GM23338 (cell line): Measurements from ENCODE around the gene CAD. TPM values are rescaled to one million over a fixed set of nuclear protein-coding genes. Genes with fewer than 3 reads are reported as not detected.

Experiments used
- ATAC-seq: fragments of 200-7000 bp; cut with Tn5 transposase; 3 replicates; pipeline ENCODE4 v1.9.1; 2020
- DNase-seq: peaks from one replicate; pipeline ENCODE4 v3.0.0-alpha.2; 2015; ENCODE audit warnings: low spot score
- H2AFZ ChIP-seq: fragments of 200-600 bp; sonication (generic); 2 replicates; pipeline ENCODE4 v1.8.0; 2016; ENCODE audit warnings: antibody characterized with exemption, mild to moderate bottlenecking, moderate library complexity
- H3F3A ChIP-seq: fragments of 200-600 bp; sonication (generic); replicated peaks from 2 replicates; pipeline ENCODE4 v1.8.0; 2017; ENCODE audit warnings: antibody characterized with exemption, mixed run types, low read depth
- H3K27ac ChIP-seq: fragments of 200-600 bp; sonication (generic); 2 replicates; pipeline ENCODE4 v1.6.1; 2016; ENCODE audit warnings: low read depth
- H3K27me3 ChIP-seq: fragments of 200-600 bp; sonication (generic); 2 replicates; pipeline ENCODE4 v1.8.0; 2016; ENCODE audit warnings: mild to moderate bottlenecking, mixed run types, moderate library complexity; ENCODE audit not compliant: insufficient read depth
- H3K36me3 ChIP-seq: fragments of 200-600 bp; sonication (generic); 2 replicates; pipeline ENCODE4 v1.8.0; 2016; ENCODE audit warnings: mild to moderate bottlenecking; ENCODE audit not compliant: insufficient read depth
- H3K4me1 ChIP-seq: fragments of 200-600 bp; sonication (generic); 2 replicates; pipeline ENCODE4 v1.8.0; 2016; ENCODE audit warnings: mild to moderate bottlenecking, moderate library complexity; ENCODE audit not compliant: insufficient read depth
- H3K4me2 ChIP-seq: fragments of 200-600 bp; sonication (generic); 2 replicates; pipeline ENCODE4 v1.7.1; 2017; ENCODE audit warnings: mixed run types
- H3K4me3 ChIP-seq: fragments of 200-600 bp; sonication (generic); 2 replicates; pipeline ENCODE4 v1.6.1; 2016; ENCODE audit warnings: mixed run types
- H3K79me2 ChIP-seq: fragments of 200-600 bp; sonication (generic); replicated peaks from 2 replicates; pipeline ENCODE4 v1.8.0; 2017; ENCODE audit warnings: mild to moderate bottlenecking; ENCODE audit not compliant: insufficient read depth
- H3K9me2 ChIP-seq: fragments of 200-600 bp; sonication (generic); 2 replicates; pipeline ENCODE4 v1.8.0; 2017; ENCODE audit not compliant: insufficient read depth
- H4K20me1 ChIP-seq: fragments of 200-600 bp; sonication (generic); replicated peaks from 2 replicates; pipeline ENCODE4 v1.8.0; 2017; ENCODE audit warnings: mild to moderate bottlenecking; ENCODE audit not compliant: insufficient read depth
- H3K27ac Mint-ChIP-seq: 2 replicates; pipeline ENCODE4 v1.8.0; 2020; ENCODE audit warnings: inconsistent platforms, mild to moderate bottlenecking, moderate library complexity, mixed read lengths
- H3K27me3 Mint-ChIP-seq: 3 replicates; pipeline ENCODE4 v1.8.0; 2022; ENCODE audit warnings: low read depth, mild to moderate bottlenecking, moderate library complexity, mixed read lengths, inconsistent platforms; ENCODE audit not compliant: insufficient read depth, poor library complexity
- H3K36me3 Mint-ChIP-seq: 3 replicates; pipeline ENCODE4 v1.8.0; 2021; ENCODE audit warnings: low read depth, mild to moderate bottlenecking, inconsistent platforms, moderate library complexity, mixed read lengths
- H3K4me1 Mint-ChIP-seq: 3 replicates; pipeline ENCODE4 v1.8.0; 2020; ENCODE audit warnings: mild to moderate bottlenecking, inconsistent platforms, mixed read lengths
- H3K4me3 Mint-ChIP-seq: 3 replicates; pipeline ENCODE4 v1.8.0; 2021; ENCODE audit warnings: moderate library complexity, mild to moderate bottlenecking, inconsistent platforms, mixed read lengths
- H3K9me3 Mint-ChIP-seq: 3 replicates; pipeline ENCODE4 v1.8.0; 2020; ENCODE audit warnings: moderate library complexity, mild to moderate bottlenecking, inconsistent platforms, mixed read lengths
- EZH2 ChIP-seq: fragments of 200-600 bp; sonication (generic); IDR thresholded peaks from one replicate; pipeline ENCODE4 v1.8.0; 2017; ENCODE audit warnings: antibody characterized with exemption, mild to moderate bottlenecking, low read depth; ENCODE audit not compliant: unreplicated experiment
- EZH2phosphoT487 ChIP-seq: fragments of 200-600 bp; sonication (generic); IDR thresholded peaks from one replicate; pipeline ENCODE4 v1.8.1; 2018; ENCODE audit warnings: antibody characterized with exemption; ENCODE audit not compliant: unreplicated experiment
- JUNB ChIP-seq: IDR thresholded peaks from one replicate; pipeline ENCODE4 v1.6.1; 2016; ENCODE audit warnings: antibody characterized with exemption; ENCODE audit not compliant: unreplicated experiment
- NANOG ChIP-seq: IDR thresholded peaks from 2 replicates; pipeline ENCODE4 v1.6.1; 2016; ENCODE audit warnings: antibody characterized with exemption, borderline replicate concordance
- POLR2AphosphoS5 ChIP-seq: IDR thresholded peaks from 2 replicates; pipeline ENCODE4 v1.6.1; 2016; ENCODE audit warnings: antibody characterized with exemption, low read depth
- REST ChIP-seq: IDR thresholded peaks from one replicate; pipeline ENCODE4 v1.6.1; 2018; ENCODE audit warnings: antibody characterized with exemption; ENCODE audit not compliant: unreplicated experiment
- polyA plus RNA-seq: library from polyadenylated mRNA; unstranded; fragments of >200 nt; fragmentation: Nextera tagmentation; extraction: Ambion mirVana; gene quantifications from 2 replicates; pipeline ENCODE4 v1.2.1, GENCODE V29; 2016
- total RNA-seq: library from RNA; depleted of rRNA; stranded (reverse); fragments of >200 nt; shearing (Covaris generic); gene quantifications from 2 replicates; pipeline ENCODE4 v1.2.3, GENCODE V29; 2014
- TF ChIP-seq, protein P1 (sequence below): fragments of 250-450 bp; sonication (Bioruptor Pico); IDR thresholded peaks from 2 replicates; pipeline ENCODE4 v1.5.0; 2020; ENCODE audit warnings: mild to moderate bottlenecking, moderate library complexity

Gene CAD
- total and polyA plus RNA-seq, 2 experiments from 2014 or later = 38.1 to 147 TPM

DNA sequence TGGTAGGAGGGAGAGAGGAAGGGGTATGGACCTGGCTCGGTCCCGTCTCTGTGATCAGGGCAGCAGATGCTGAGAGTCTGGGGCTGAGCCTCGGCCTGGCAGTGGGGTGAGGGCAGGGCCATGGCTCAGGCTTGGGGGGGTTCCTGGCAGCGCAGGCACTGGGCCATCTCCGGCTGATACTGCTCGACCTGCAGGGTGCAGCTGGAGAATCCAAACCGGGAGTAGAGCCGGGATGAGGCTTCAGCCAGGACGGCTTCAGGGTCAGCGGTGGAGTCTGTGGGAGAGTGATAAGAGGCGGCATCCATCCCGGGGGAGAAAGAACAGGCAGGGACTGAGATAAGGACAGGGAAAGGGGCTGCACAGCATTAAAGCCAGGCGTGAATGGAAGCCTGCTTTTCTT is 38.0 kb downstream of the CAD start:
- no peak for ATAC-seq
- Mint-ChIP-seq H3K9me3 (no peaks in the 10 kb centered on the region), H3K36me3 (no peaks in the 10 kb centered on the region; the same call in 2 of the 3 replicates), H3K27me3 (peaks cover 19% of the 10 kb centered on the region), H3K4me1 (peaks cover 18% of the 10 kb centered on the region), H3K27ac (no peak overlapping the region), H3K4me3 (no peak overlapping the region; the same call in 2 of the 3 replicates)
- no peak overlapping the region for H3K4me3 ChIP-seq
- H3K9me2 ChIP-seq = no peaks in the 10 kb centered on the region
- H3K4me1 ChIP-seq = peaks cover 10% of the 10 kb centered on the region
- H3F3A ChIP-seq = 0 out of 2 replicates have a peak, but pooled peaks cover 5% of the 10 kb centered on the region
- no peaks in the 10 kb centered on the region for H3K79me2 ChIP-seq
- H2AFZ ChIP-seq = no peak overlapping the region
- no peak overlapping the region for H3K4me2 ChIP-seq
- H3K27ac ChIP-seq = no peak overlapping the region
- TF ChIP-seq REST (no peak), NANOG (no peak), EZH2phosphoT487 (no peak)
- no peak for DNase-seq
- H3K27me3 ChIP-seq = peaks cover 19% of the 10 kb centered on the region
- no peaks in the 10 kb centered on the region for H3K36me3 ChIP-seq
- no peaks in the 10 kb centered on the region; the same call in 1 of the 2 replicates for H4K20me1 ChIP-seq

- peaks cover 20% of the 10 kb centered on the region for H3K27me3 ChIP-seq
- Mint-ChIP-seq H3K4me3 (no peak overlapping the region; the same call in 2 of the 3 replicates), H3K27ac (no peak overlapping the region), H3K4me1 (peaks cover 15% of the 10 kb centered on the region), H3K27me3 (peaks cover 20% of the 10 kb centered on the region), H3K36me3 (no peaks in the 10 kb centered on the region; the same call in 2 of the 3 replicates), H3K9me3 (no peaks in the 10 kb centered on the region)
- H3K4me1 ChIP-seq = peaks cover 7% of the 10 kb centered on the region
- no peaks in the 10 kb centered on the region for H3K79me2 ChIP-seq
- no peak overlapping the region for H3K27ac ChIP-seq
- no peaks in the 10 kb centered on the region for H3K9me2 ChIP-seq
- no peak for ATAC-seq
- no peak for DNase-seq
- H3K4me3 ChIP-seq = no peak overlapping the region
- H2AFZ ChIP-seq = no peak overlapping the region
- H3K4me2 ChIP-seq = no peak overlapping the region
- no peaks in the 10 kb centered on the region; the same call in 1 of the 2 replicates for H4K20me1 ChIP-seq
- H3F3A ChIP-seq = 0 out of 2 replicates have a peak, but pooled peaks cover 5% of the 10 kb centered on the region
- H3K36me3 ChIP-seq = no peaks in the 10 kb centered on the region
- TF ChIP-seq REST (no peak), JUNB (no peak), EZH2phosphoT487 (no peak), NANOG (no peak), POLR2AphosphoS5 (no peak), EZH2 (no peak)
- TF ChIP-seq, protein P1, sequence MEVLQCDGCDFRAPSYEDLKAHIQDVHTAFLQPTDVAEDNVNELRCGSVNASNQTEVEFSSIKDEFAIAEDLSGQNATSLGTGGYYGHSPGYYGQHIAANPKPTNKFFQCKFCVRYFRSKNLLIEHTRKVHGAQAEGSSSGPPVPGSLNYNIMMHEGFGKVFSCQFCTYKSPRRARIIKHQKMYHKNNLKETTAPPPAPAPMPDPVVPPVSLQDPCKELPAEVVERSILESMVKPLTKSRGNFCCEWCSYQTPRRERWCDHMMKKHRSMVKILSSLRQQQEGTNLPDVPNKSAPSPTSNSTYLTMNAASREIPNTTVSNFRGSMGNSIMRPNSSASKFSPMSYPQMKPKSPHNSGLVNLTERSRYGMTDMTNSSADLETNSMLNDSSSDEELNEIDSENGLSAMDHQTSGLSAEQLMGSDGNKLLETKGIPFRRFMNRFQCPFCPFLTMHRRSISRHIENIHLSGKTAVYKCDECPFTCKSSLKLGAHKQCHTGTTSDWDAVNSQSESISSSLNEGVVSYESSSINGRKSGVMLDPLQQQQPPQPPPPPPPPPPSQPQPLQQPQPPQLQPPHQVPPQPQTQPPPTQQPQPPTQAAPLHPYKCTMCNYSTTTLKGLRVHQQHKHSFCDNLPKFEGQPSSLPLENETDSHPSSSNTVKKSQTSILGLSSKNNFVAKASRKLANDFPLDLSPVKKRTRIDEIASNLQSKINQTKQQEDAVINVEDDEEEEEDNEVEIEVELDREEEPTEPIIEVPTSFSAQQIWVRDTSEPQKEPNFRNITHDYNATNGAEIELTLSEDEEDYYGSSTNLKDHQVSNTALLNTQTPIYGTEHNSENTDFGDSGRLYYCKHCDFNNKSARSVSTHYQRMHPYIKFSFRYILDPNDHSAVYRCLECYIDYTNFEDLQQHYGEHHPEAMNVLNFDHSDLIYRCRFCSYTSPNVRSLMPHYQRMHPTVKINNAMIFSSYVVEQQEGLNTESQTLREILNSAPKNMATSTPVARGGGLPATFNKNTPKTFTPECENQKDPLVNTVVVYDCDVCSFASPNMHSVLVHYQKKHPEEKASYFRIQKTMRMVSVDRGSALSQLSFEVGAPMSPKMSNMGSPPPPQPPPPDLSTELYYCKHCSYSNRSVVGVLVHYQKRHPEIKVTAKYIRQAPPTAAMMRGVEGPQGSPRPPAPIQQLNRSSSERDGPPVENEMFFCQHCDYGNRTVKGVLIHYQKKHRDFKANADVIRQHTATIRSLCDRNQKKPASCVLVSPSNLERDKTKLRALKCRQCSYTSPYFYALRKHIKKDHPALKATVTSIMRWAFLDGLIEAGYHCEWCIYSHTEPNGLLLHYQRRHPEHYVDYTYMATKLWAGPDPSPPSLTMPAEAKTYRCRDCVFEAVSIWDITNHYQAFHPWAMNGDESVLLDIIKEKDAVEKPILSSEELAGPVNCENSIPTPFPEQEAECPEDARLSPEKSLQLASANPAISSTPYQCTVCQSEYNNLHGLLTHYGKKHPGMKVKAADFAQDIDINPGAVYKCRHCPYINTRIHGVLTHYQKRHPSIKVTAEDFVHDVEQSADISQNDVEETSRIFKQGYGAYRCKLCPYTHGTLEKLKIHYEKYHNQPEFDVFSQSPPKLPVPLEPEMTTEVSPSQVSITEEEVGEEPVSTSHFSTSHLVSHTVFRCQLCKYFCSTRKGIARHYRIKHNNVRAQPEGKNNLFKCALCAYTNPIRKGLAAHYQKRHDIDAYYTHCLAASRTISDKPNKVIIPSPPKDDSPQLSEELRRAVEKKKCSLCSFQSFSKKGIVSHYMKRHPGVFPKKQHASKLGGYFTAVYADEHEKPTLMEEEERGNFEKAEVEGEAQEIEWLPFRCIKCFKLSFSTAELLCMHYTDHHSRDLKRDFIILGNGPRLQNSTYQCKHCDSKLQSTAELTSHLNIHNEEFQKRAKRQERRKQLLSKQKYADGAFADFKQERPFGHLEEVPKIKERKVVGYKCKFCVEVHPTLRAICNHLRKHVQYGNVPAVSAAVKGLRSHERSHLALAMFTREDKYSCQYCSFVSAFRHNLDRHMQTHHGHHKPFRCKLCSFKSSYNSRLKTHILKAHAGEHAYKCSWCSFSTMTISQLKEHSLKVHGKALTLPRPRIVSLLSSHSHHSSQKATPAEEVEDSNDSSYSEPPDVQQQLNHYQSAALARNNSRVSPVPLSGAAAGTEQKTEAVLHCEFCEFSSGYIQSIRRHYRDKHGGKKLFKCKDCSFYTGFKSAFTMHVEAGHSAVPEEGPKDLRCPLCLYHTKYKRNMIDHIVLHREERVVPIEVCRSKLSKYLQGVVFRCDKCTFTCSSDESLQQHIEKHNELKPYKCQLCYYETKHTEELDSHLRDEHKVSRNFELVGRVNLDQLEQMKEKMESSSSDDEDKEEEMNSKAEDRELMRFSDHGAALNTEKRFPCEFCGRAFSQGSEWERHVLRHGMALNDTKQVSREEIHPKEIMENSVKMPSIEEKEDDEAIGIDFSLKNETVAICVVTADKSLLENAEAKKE (CRISPR knock-in tag) = no peak
Measured at GRCh38 chr2:27255660-27256059, 38.5 kb downstream of the CAD start.
